GM21367 (cell line): Measurements from ENCODE around the gene KCNQ2.
"Not testable (repeated sequence)": the region's sequence is repeated elsewhere in the genome, so short reads cannot be mapped to it uniquely, and the experiment has no call there.

Experiments used
- ATAC-seq: cut with Tn5 transposase; IDR thresholded peaks from one replicate; pipeline ENCODE4 v1.9.1; 2021; ENCODE audit not compliant: unreplicated experiment

Gene KCNQ2

DNA sequence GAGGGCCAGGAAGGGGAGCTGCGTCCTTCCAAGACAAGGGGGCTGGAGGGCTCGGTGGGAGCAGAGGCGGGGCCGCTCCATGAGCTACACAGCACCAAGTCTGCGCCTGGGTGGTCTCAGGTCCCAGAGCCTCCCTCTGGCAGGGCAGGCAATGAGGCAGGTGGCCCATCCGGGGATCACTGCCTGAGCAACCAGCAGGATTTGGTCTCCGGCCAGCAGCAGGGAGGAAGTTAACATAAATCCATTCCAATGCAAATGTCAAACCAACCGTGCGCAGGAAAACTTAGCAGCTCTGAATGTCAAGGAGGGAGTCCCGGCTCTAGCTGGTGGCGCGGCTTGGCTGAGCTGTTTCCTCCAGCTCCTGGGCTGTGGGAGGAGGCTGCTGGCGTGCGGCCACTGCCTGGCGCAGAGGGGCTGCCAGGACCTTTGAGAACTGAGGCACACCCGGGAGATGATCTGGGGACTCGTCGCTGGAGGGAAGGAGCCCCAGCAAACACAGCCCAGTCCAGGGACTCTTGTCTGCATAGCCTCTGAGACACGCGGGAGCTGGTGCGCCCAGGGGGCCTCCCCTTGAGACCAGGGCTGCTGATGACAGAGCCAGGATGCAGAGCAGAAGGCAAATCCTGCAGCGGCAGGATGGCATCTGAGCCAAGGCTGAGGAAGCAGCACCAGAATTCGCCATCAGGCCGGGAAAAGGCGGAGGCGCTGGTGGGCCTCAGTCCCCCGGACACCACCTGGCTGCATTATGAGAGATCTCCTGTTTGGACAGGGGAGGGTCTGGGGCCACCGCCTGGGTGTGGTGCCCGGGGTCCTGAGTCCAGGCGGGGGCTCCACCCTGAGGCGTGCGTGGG lies 78.2 kb downstream of the KCNQ2 start:
- ATAC-seq = no peak

DNA sequence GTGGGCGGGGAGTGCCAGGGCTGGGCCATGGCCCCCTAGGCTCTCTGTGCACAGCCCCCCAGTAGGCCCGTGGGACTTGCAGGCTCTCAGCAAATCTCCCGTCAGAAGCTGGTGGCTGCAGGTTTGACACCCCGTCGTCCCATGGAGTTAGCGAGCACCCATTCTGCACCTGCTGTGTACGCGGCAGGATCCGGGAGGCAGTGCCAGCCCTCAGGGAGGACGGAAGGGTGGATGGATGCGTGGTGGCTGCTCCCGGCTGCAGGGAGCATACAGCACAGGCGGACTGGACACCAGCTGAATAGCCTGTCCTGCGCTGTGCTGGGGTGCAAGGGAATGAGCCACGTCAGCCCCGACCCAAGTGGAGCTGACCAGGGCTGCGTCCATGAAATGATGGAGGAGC lies 78.9 kb downstream of the KCNQ2 start:
- no peak for ATAC-seq

DNA sequence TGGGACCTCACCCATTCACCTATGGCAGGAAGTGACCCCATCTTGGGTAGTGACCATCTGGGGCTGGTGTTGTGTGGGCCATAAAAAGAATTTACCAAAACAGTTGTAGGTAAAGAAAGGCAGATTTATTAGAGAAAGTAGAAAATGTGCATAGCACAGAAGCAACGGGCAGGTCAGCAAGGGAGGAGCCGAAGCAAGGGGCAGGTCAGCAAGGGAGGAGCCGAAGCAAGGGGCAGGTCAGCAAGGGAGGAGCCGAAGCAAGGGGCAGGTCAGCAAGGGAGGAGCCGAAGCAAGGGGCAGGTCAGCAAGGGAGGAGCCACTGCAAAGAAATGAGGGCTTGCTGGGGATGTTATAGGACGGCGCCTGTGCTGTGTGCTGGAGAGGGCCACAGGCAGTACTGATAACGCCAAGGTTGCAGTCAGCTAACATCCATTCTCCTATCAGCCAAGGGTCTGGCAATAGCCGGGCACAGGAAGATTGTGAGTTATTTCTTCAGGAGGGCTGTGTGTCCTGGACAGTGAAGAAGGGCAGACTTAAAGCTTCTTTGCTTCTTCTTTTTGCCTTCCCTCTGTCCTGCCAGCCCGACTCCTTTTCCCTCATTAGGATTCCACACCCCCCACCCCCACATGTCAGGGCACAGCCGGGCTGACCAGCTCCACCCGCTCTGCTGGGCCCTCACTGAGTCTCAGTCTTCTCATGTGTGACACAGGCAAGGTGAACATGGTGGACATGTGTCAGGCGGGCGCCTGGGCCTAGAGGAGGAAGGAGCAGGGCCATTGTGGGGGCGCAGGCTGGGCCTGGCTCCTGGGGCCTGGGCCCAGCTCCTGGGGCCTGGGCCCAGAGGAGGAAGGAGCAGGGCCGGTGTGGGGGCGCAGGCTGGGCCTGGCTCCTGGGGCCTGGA lies 79.7 kb downstream of the KCNQ2 start:
- no peak for ATAC-seq

- no peak for ATAC-seq
Measured at GRCh38 chr20:63387917-63388316, 84.5 kb downstream of the KCNQ2 start.

DNA sequence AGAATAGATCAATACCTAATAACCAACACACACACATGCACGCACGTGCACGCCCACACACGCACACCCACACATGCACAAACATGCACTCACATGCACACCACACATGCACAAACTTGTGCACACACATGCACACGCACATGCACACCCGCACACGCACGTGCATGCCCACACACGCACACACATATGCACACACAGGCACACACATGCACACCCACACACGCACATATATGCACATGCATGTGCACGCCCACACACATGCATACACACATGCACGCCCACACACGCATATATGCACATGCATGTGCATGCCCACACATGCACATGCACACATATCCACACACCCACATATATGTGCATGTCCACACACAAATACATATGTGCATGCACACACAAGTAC lies 85.1 kb downstream of the KCNQ2 start:
- ATAC-seq = no peak

DNA sequence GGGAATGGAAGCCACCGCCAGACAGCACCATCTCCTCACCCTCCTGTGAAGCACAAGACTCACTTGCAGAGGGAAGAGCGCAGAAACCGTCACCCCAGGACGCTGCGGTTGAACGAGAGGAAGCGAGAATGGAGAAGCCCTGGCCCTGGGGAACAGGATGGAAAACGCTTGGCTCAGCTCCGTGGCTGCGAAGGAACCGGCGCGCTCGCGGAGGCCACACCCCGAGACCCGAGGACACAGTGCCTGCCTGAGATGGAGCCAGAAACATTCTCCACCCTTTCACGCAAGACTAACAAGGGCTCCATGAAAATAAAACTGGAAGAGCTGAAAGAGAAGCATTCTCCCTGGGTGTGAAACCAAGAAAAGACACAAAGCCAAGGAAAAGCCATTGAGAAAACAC lies 86.0 kb downstream of the KCNQ2 start:
- ATAC-seq = no peak

- ATAC-seq = no peak
Measured at GRCh38 chr20:63385819-63386218, 86.6 kb downstream of the KCNQ2 start.

DNA sequence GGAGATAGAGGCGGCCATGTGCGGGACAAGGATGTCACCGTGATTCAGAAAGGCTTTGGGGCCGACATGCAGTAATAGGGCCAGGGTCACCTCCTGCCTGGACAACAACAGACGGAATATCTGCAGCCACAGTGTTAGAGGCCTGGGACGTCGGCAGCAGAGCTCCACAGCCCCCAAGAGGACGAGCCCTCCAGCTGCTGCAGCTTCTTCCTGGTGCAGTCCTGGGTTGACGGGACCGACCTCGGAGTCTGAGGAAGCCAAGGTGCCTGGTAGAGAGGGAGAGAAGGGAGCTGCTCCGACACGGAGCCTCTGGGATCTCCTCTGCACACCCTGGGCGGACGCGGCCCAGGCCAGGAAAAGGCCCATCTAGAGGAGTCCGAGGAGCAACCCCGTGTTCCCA lies 88.1 kb downstream of the KCNQ2 start:
- ATAC-seq = no peak

GRCh38 chr20:63383556-63383955 lies 88.9 kb downstream of the KCNQ2 start:
- ATAC-seq = no peak

GRCh38 chr20:63382551-63383300 lies 89.7 kb downstream of the KCNQ2 start:
- ATAC-seq = no peak

DNA sequence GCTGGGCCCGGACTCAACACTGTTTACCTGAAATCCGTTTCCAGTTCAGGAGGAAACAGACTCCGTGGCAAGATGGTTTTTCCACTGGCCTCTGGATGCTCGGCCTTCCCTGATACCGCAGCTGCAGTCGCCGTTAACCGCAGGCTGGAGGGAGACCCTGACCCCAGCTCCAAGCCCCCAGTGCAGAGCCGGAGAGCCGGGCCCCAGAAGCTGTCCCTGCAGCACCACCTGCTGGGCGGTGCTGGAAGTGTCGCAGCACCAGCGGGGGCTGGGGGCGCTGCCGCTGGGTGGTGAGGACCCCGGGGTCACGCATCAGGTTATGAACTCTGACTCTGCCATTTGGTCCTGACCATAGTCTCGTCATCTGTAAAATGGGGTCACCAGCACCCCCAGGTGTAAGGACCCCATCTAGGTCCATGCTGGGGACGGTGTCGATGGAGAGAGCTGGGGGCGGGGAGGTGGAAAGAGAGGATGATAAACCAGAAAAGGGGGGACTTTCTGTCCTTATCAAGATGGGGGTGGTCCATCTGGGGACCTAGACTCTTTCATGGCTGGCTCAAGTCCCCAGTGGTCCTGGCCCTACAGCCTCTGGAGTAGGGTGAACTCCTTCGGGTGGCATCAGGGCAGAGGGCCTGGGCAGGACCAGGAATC lies 90.5 kb downstream of the KCNQ2 start:
- no peak for ATAC-seq

DNA sequence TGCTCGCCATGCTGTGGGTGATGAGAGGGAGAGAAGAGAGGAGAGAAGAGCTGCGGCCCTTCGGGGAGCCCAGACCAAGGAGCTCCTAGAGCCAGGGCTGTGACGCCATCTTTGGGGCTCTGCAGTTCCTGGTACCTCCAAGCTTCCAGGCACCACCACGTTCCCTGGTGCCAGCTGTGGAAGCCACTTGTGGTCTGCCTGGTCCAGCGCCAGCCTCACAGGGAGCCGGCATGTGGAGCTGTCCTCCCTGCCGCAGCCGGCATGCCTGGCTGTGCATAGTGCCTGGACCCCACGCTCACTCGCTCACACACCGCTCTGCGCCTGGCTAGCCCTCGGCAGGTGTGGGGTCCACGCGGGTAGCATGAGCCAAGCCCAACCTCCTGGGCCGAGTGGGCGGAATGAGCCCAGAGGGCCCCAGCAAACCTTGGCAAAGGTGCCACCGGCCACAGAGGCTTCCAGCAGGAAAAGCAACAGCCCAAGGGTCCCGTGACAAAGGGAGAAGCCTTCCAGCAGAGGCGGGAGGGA lies 92.0 kb downstream of the KCNQ2 start:
- ATAC-seq = no peak

DNA sequence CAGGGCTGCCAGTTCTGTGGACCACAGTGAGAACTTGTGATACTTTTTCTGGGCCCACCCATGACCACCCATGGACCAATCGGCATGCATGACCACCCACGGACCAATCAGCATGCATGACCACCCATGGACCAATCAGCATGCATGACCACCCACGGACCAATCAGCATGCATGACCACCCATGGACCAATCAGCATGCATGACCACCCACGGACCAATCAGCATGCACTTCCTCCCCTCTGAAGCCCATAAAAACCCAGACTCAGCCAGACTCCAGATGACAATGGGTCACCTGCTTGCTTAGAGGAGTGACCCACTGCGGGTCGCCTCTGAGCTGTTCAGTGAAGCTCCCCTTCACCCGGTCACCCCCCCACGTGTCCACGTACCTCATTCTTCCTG lies 92.6 kb downstream of the KCNQ2 start:
- ATAC-seq = not testable (repeated sequence)

- ATAC-seq = no peak
Measured at GRCh38 chr20:63379296-63379695, 93.2 kb downstream of the KCNQ2 start.

DNA sequence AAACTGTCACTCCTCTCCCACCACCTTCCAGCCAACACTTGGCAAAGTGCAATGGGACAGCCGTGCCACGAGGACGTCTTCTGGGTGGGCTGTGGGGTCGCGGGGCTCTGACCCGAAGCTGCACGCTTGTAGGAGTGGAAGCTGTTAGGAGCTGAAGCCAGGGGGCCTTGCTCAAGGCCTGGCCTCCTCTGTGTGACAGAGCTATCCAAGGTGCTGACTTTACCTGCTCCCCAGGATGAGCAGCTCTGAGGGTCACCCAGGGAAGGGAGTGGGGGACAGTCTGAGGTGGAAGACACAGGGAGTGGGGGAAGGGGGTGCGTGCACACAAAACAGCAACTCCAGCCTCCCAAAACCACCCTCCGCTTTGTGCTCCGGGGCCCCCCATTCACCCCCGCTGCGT lies 93.8 kb downstream of the KCNQ2 start:
- no peak for ATAC-seq

- ATAC-seq = no peak
Measured at GRCh38 chr20:63377951-63378381, 94.5 kb downstream of the KCNQ2 start.

GRCh38 chr20:63377256-63377941 lies 95.1 kb downstream of the KCNQ2 start:
- no peak for ATAC-seq

DNA sequence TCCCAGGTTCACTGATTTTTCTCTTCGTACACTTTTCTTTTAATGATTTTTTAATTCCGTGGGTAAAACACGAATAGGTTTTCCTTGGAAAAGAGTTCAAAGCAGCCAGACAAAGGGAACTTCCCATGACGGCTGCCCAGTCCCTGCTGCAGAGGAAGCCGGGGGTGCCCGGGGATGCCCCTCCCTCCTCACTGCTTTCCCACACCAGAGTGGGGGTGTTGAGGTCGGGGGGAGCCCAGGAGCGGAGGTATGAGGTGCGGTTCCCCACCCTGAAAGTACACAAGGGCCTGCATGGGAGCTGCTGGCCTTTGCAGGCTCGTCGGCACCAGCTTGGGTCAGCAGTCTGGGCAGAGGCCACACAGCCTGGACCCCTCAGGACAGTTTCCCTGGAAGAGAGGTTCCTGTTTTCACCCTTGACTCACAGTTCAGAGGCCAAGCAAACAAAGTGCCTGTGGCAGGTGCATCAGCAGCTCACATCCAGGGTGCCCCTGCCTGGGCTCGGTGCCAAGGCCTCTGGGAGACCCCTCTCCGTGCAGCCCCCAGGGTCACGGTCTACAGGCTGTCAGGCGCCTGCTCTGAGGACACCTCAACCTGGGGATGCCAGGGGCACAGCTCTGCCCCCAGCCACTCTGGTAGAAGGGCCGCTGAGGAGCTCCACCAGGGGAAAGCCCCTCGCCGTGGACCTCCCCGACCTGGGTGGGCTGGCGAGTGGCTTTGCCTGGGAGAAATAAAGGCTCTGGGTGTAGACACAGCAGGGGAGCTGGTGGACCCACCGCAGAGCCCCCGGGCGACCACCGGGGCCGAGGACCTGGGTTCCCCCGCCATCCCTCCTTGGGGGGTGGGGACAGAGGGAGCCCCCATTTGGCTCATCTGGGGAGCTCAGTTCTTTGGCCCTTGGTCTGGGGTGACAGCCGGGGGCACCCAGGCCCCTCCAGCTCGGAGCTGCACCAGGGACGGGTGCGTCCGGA lies 95.9 kb downstream of the KCNQ2 start:
- no peak for ATAC-seq

DNA sequence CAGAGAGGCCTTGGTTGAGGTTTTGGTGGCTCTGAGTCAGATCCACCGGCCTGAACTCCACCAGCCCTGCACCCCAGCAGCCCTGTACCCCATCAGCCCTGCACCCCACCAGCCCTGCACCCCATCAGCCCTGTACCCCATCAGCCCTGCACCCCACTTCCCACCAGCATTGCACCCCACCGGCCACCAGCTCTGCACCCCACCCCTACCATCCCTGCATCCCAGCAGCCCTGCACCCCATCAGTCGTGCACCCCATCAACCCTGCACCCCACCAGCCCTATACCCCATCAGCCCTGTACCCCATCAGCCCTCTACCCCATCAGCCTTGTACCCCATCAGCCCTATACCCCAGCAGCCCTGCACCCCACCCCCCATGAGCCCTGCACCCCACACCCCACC lies 97.0 kb downstream of the KCNQ2 start:
- no peak for ATAC-seq
